Left lung (tissue), 10 donors: Measurements from ENCODE around the gene SULT4A1. TPM values are rescaled to one million over a fixed set of nuclear protein-coding genes. Genes with fewer than 3 reads are reported as not detected.
"Not testable (repeated sequence)": the region's sequence is repeated elsewhere in the genome, so short reads cannot be mapped to it uniquely, and the experiment has no call there.

Experiments
- ATAC-seq: fragments of 200-7000 bp; cut with Tn5 transposase; one replicate; pipeline ENCODE4 v1.9.1; 2020; ENCODE audit warnings: moderate library complexity
- DNase-seq, 4 donors: peaks; one replicate each; pipeline ENCODE4 v3.0.0-alpha.2; 2013 to 2020
- H3K27ac ChIP-seq, 2 donors: fragments of 200-600 bp; sonication (generic) in 1 of 2; one replicate each; pipeline versions ENCODE4 v1.5.0 to v1.8.0; 2020 to 2021
- H3K27me3 ChIP-seq, 2 donors: fragments of 200-600 bp; sonication (generic) in 1 of 2; one replicate each; pipeline versions ENCODE4 v1.5.0 to v1.8.0; 2020 to 2021
- H3K36me3 ChIP-seq, 2 donors: fragments of 200-600 bp; sonication (generic) in 1 of 2; one replicate each; pipeline versions ENCODE4 v1.5.0 to v1.8.0; 2020 to 2021
- H3K4me1 ChIP-seq, 2 donors: fragments of 200-600 bp; one replicate each; pipeline ENCODE4 v1.8.0; 2021
- H3K4me3 ChIP-seq, 2 donors: fragments of 200-600 bp; sonication (generic) in 1 of 2; one replicate each; pipeline versions ENCODE4 v1.5.0 to v1.8.0; 2020 to 2021; ENCODE audit warnings: mild to moderate bottlenecking in 1 of 2
- H3K9me3 ChIP-seq, 2 donors: fragments of 200-600 bp; sonication (generic) in 1 of 2; one replicate each; pipeline versions ENCODE4 v1.5.0 to v1.8.0; 2020 to 2021
- CTCF ChIP-seq, 2 donors: fragments of 200-600 bp; sonication (generic) in 1 of 2; IDR thresholded peaks; one replicate each; pipeline versions ENCODE4 v1.5.0 to v1.8.0; 2021; ENCODE audit warnings: antibody characterized with exemption in 2 of 2
- intact Hi-C, 2 donors: fragments of 100-400 bp; cut with DNase I; formaldehyde crosslinking; loops; one replicate each; pipeline versions ENCODE4 v1.11.2 to v1.14.2; 2022
- polyA plus RNA-seq, 6 donors: library from polyadenylated mRNA; unstranded; fragments of 120-200 nt; gene quantifications; one replicate each; pipeline ENCODE4 v1.2.1, GENCODE V29; 2013; ENCODE audit not compliant: insufficient read length in 6 of 6
- total RNA-seq, 2 donors: library from RNA; stranded (reverse); fragmentation: NEBNext Ultra II Directional; extraction: Animal tissue kit (Norgen Biotek cat#: 25700); gene quantifications; one replicate each; pipeline ENCODE4 v1.2.1, GENCODE V29; 2021
- donor health status: DM: no; HTN: yes; CAD: no.
- donor health status: DM: no; HTN: no; CAD: no.

The SULT4A1 gene
- total and polyA plus RNA-seq, 8 donors, result 0.85 to 2.5 (median 1.6) TPM; not detected in 2

- Histone ChIP-seq H3K27ac (no peak overlapping the region), H3K27me3 (peaks cover 0 to 76% of the 10 kb centered on the region in 2 donors), H3K9me3 (no peaks in the 10 kb centered on the region), H3K36me3 (no peaks in the 10 kb centered on the region), H3K4me1 (no peaks in the 10 kb centered on the region), H3K4me3 (no peak overlapping the region)
- no peak for ATAC-seq
- peak in 1 of 4 donors; percentile 7 for DNase-seq
- intact Hi-C loops, result no loop called here
- TF ChIP-seq CTCF (IDR thresholded peaks at IDR 0.05), result no peak
These were observed 14.7 kb upstream of the SULT4A1 start for GRCh38 chr22:43876866-43877509.

GRCh38 chr22:43869799-43870198, 7.5 kb upstream of the SULT4A1 start:
- DNase-seq (no peak), ATAC-seq (no peak)
- no peak overlapping the region for H3K4me3 ChIP-seq
- H3K27ac ChIP-seq, result no peak overlapping the region
- H3K9me3 ChIP-seq, result peaks cover 0 to 3% of the 10 kb centered on the region in 2 donors
- no peaks in the 10 kb centered on the region for H3K4me1 ChIP-seq
- no peak for TF ChIP-seq CTCF (IDR thresholded peaks at IDR 0.05)
- no peaks in the 10 kb centered on the region for H3K36me3 ChIP-seq
- peaks cover under 1 to 27% of the 10 kb centered on the region in 2 donors for H3K27me3 ChIP-seq
- intact Hi-C loops, result no loop called here

- ATAC-seq, intact Hi-C loops, H3K9me3 ChIP-seq, H3K4me1 ChIP-seq, H3K27ac ChIP-seq, H3K4me3 ChIP-seq, H3K36me3 ChIP-seq: not testable (repeated sequence)
- DNase-seq, result peak in 1 of 4 donors; percentile 1
- peaks cover 8 to 28% of the 10 kb centered on the region in 2 donors for H3K27me3 ChIP-seq
These were observed 6.7 kb upstream of the SULT4A1 start for GRCh38 chr22:43869001-43869400.

GRCh38 chr22:43867839-43868635, 5.7 kb upstream of the SULT4A1 start:
- no peak for TF ChIP-seq CTCF (IDR thresholded peaks at IDR 0.05)
- Histone ChIP-seq H3K27me3 (peaks cover 16 to 33% of the 10 kb centered on the region in 2 donors), H3K4me3 (no peak overlapping the region), H3K27ac (no peak overlapping the region), H3K4me1 (no peaks in the 10 kb centered on the region), H3K36me3 (no peaks in the 10 kb centered on the region), H3K9me3 (peaks cover 0 to 3% of the 10 kb centered on the region in 2 donors)
- intact Hi-C loops, result no loop called here
- ATAC-seq (peak; percentile 91), DNase-seq (peak in 3 of 4 donors; percentile 55 to 86 (median 73))

- H3K27me3 ChIP-seq, result peaks cover 34 to 80% of the 10 kb centered on the region in 2 donors
- H3K4me3 ChIP-seq, result no peak overlapping the region
- H3K36me3 ChIP-seq, result no peaks in the 10 kb centered on the region
- peak in 1 of 4 donors; percentile 20 for DNase-seq
- ATAC-seq, result no peak
- H3K27ac ChIP-seq, result no peak overlapping the region
- no peaks in the 10 kb centered on the region for H3K9me3 ChIP-seq
- peaks cover 0 to 3% of the 10 kb centered on the region in 2 donors for H3K4me1 ChIP-seq
- intact Hi-C loops, result no loop called here
- no peak for TF ChIP-seq CTCF (IDR thresholded peaks at IDR 0.05)
These were observed 529 bp upstream of the SULT4A1 start for GRCh38 chr22:43862882-43863202.
